Smooth muscle cell of the brain vasculature (primary cell): Measurements from ENCODE around the gene PTPN1.
"Not testable (repeated sequence)": the region's sequence is repeated elsewhere in the genome, so short reads cannot be mapped to it uniquely, and the experiment has no call there.

ENCODE experiments used
- DNase-seq: peaks from one replicate; pipeline ENCODE4 v3.0.0-alpha.2; 2012; ENCODE audit warnings: low read depth, low spot score

The PTPN1 gene

DNA sequence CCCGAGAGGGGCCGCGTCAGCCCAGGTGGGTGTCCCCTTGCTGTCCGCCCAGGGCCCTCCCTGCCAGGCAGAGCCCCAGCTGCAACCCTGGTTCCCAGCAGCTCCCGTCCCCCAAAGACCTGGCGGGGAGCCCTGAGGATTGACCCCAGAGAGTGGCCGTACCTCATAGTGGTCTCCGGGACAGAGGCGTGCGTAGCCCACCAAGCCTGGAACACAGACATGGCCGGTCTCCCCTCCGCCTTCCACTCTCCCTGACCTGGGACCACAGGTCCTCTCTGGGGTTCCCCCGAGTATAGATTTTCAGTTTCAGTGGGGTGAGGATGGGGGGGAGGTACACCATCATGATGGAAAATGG lies 98.5 kb downstream of the PTPN1 start:
- no peak for DNase-seq

GRCh38 chr20:50609438-50609989 lies 99.3 kb downstream of the PTPN1 start:
- DNase-seq = no peak

DNA sequence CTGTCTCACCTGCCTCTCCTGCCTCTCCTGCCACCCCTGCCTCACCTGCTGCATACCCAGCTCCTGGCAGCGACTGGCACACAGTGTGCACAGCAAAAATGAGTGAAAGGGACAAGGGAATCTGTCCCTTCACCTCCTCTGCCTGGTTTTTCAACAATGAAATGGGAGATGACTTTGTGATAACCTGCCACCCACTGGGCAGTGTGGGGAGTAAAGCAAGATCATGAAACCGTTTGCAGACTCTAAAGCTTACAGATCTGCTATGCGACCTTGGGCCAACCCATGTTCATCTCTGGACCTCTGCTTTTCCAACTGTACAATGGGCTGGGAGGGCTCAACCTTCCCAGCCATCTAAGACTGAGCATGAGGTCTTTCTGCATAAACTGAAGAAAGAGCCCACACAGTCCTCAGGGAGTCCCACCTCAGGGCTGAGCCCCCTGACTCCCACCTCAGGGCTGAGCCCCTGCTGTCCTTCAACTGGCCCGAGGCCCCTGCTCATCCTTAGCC lies 100.1 kb downstream of the PTPN1 start:
- no peak for DNase-seq

DNA sequence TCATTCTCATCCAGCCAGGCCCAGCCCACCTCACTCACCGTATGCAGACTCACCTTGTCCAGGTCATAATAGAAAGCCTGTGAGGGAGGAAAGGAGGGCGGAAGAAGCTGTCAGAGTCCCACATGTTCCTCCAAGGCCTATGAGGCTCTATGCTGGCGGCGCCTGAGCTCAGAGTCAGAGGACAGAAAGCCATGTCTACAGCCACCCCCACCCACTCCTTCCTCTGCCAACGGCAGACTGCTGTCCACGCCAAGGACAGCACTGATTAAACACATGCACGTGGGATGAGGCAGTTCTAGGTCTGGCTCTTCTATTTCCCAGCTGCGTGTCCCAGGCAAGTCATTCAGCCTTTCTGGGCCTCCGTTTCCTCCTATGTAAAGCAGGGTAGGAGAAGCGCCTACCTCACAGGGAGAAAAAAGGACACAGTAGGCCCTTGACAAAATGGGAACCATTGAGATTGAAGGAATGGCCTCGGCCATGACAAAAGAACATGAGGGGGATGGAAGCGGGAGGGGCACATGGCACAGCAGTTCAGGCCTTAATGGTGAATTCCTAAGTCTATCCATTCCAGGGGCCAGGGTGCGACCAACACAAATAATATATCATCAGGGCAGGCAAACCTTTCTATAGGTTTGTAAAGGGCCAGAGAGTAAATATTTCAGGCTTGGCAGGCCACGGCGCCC lies 101.1 kb downstream of the PTPN1 start:
- no peak for DNase-seq

- no peak for DNase-seq
Observed at GRCh38 chr20:50613438-50614169, 103.4 kb downstream of the PTPN1 start.

- DNase-seq = no peak
Observed at GRCh38 chr20:50615407-50615806, 105.2 kb downstream of the PTPN1 start.

DNA sequence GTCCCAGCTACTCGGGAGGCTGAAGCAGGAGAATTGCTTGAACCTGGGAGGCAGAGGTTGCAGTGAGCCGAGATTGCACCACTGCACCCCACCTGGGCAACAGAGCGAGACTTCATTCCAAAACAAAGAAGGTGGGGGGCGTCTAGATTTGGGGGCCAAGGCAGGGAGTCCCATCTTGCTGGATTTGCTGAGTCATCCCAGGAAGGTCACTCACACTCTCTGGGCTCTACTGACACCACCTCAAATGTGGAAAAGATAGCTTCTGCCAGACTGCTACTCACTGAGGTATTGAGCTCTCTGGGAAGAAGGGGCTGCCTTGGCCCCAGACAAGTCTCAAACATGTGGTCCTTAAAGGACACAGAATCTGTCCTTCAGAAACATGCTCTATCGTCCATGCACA lies 106.8 kb downstream of the PTPN1 start:
- no peak for DNase-seq

DNA sequence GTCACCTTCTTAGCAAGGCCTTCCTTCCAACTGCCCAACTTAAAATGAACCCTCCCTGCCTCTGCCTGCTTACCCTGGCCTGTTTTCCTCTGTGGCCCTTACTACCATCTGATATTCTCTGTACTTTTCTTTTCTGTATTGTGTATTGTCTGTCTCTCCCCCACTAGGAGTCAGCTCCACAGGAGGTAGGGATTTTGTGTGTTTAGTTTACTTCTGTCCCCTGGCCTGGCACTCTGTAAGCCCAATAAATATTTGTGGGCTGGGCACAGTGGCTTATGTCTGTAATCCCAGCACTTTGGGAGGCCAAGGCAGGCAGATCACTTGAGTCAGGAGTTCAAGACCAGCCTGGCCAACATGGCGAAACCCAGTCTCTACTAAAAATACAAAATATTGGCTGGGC lies 108.4 kb downstream of the PTPN1 start:
- DNase-seq = no peak

DNA sequence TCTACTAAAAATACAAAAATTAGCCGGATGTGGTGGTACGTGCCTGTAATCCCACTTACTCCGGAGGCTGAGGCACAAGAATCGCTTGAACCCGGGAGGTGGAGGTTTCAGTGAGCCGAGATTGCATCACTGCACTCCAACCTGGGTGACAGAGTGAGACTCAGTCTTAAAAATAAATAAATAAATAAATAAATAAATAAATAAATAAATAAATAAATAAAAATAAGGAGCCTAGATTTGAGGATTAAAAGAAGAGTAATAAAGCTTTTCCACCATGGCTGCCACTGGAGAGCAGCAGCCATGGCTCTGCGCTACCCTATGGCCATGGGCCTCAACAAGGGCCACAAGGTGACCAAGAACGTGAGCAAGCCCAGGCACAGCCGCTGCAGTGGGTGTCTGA lies 110.3 kb downstream of the PTPN1 start:
- DNase-seq = not testable (repeated sequence)

DNA sequence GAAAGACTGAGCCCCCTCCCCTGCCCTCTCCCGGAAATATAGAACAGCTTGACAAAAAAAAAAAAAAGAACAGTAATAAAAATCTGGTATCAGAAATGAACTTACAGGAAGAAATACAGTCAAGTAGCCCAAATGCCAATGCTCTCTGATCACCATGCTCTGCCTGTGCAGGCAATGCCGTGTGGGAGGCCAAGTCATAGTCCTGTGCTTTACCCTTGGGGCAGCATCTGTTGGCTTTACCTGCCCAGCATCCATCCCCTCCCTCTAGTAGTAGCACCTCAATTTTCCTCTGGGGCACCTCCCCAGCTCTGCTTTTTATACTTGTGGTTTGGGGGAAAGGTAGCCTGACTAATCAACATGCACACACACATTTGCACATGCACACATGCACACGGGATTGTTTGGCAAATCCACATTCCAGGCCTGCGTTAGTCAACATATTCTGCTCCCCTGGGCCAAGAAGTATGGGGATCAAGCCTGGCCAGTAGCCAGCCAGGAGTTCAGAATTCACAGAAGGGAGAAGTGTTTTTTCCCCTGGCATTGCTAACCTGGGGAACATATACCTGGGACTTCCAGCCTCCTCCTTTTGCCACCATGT lies 111.0 kb downstream of the PTPN1 start:
- DNase-seq = no peak

DNA sequence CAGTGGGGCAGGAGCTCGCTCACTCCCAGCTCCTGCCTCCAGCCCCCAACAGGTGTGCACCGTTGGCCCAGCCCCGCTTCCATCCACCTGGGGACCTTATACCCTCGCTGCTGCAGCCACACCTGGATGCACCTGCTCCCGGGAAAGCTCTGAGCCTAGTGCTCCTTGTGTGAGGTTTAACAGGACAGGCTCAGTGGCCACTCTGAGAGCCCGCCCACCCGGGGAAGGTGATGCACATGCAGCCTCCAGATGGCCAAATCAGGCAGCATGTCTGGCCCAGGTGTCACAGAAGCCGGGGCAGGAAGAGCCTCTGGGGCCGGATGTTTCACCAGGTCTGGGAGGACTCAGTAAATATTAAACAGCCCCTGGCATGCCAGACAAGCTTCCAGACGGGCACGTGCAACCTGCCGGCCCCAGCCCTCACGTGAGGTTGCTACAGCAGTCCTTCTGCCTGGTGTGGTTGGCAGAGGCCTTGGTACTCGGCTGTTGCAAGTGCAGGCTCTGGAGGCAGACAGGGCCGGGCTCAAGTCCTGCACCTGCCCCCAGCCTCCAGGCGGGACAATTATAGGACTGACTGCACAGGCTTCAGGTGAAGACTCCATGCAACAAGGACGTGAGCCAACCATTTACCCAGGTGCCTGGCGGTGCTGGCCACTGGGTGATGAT lies 114.3 kb downstream of the PTPN1 start:
- DNase-seq = no peak

GRCh38 chr20:50625986-50626677 lies 115.9 kb downstream of the PTPN1 start:
- no peak for DNase-seq

GRCh38 chr20:50627747-50628146 lies 117.6 kb downstream of the PTPN1 start:
- no peak for DNase-seq

DNA sequence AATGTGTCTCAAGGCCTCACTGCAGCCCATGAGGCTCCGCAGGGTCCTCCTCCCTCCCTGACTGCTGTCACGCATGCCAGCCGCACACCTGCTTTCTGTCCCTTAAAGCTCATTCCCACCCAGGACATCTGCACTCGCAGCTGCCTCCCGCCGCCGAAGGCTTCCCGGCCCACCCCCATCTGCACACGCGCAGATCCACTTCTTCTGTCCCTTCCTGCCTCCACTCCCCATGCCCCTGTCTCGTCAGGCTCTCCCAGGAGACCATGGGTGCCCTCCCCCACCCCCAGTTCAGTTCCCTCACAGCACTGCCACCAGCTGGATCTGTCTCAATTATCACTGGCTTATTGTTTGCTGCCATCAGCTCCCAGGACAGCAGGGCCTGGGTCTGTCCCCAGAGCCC lies 118.1 kb downstream of the PTPN1 start:
- no peak for DNase-seq

DNA sequence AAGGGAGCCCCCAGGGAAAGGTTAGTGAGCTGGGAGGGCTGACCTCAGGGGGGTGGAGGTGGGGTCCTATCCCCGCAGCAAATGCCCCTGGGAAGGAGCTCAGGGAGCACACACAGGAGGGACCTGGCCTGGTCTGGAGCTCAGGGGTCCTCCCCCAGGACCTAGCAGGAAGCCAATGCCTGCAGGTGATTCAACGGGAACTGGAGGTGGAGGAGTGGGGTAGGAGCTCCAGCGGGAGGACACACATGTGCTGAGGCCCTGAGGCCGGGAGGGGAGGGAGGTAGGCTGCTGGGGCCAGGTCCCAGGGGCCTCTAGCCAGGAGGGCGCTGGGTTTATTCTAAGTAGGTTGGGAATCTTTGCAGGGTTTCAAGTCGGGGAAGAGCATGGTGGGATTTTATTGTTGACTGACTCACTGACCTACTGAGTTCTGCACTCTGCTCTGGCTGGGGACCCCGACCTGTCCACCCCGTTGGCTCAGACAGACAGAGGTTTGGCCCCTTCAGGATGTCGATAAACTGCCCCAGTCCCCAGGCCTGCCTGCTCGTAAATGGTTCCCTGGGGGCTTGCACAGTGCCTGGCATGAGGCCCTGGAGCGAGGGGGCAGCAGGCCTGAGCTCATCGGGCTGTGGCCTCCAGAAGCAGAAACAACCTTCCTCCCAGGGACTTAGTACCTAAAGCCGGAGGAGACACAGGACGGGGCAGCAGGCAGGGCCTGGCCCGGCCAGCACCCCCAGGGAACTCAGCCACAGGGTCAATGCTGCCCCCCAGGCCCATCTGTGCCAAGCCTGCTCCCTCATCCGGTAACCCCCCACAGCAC lies 118.9 kb downstream of the PTPN1 start:
- DNase-seq = no peak

DNA sequence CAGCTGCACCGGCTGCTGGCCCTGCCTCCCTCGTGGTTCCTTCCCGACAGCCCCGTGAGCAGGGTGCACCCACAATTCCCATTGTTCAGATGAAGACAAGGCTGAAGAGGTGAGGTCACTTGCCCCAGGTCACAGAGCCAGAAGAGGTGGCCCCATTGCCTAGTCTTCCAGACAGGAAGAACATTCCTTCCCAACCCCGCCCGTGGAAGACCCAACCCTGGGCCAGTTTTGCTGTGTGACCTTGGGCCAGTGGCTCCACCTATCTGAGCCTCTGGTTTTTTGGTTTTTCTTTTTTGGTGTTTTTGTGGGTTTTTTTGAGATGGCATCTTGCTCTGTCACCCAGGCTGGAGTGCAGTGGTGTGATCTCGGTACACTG lies 119.5 kb downstream of the PTPN1 start:
- DNase-seq = no peak

DNA sequence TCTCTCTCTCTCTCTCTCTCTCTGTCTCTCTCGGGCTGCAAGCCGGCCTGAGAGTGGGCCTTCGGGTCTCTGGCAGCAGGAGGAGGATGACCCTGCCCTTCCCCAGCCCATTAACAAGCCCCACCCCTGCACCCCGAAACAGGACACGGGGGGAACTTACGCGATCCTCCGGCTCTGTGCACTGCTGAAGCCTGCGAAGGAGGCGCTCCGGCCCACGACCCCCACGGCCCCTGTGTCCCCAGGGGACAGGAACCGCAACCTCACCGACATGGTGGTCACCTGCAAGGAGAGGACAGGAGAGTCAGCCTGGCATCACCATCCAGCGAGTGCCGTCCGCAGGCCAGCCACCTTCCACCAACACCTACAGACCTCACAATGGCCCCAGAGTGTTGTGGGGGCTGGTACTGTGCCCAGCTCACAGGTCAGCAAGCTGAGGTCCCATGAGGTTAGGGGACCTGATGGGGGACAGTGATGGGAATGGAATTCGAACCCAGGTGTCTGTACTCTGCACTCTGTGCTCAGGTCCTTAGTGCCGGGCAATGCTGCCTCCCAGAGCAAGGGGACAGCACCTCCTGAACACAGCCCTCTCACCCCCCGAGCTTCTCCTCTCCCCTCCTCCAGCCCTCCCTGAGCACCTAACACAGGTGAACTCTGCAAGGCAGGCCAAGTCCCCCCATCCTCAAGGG lies 120.5 kb downstream of the PTPN1 start:
- no peak for DNase-seq

DNA sequence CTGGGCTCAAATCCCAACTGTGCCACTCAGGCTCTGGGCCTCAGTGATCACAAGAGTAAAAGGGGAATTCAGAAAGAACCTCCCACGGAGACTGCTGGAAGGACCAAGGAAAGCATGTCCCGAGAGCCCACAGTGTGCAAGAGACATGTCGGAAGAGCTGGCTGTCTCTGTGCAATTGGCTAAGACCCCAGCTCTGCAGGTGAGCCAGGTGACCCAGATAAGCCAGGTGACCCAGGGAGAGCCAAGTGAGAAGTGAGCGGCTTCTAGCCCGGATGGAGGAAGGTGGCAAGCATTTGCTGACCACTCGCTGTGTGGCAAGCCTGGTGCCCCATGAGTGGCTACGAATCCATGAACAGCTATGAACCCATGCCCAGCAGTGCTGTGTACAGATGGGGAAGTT lies 122.1 kb downstream of the PTPN1 start:
- no peak for DNase-seq

DNA sequence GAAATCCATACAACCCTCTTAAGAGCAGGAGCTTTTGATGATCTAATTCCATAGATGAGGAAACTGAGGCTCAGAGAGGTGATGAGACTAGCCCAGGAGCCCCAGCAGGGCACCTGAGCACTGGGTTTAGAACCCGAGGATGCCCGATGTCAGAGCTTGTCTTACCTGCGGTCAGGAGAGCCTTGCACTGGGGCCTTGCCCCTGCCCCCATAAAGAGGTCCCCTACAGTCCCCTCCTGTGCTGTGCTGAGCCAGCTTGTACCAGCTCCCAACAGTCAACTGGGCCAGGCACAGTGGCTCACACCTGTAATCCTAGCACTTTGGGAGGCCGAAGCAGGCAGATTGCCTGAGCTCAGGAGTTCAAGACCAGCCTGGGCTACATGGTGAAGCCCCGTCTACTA lies 122.5 kb downstream of the PTPN1 start:
- DNase-seq = no peak

- DNase-seq = no peak
Observed at GRCh38 chr20:50633361-50633760, 123.2 kb downstream of the PTPN1 start.
